Fibroblast of lung (primary cell): Measurements from ENCODE around the gene TMEM242.

Source experiments
- CTCF ChIP-seq, 2 donors: IDR thresholded peaks in 1 of 2; conservative IDR thresholded peaks in 1 of 2; 1 replicate in 1 of 2; 2 replicates in 1 of 2; pipeline ENCODE4 v1.5.1; 2011 to 2012; ENCODE audit warnings: low read length in 2 of 2, control low read depth in 1 of 2, inconsistent platforms in 1 of 2, low read depth in 1 of 2, mild to moderate bottlenecking in 1 of 2
- EZH2 ChIP-seq: IDR thresholded peaks from 2 replicates; pipeline ENCODE4 v1.5.1; 2012; ENCODE audit warnings: low read length, control low read depth, mild to moderate bottlenecking; ENCODE audit errors: missing control alignments

GRCh38 chr6:157291356-157291755, 32.0 kb downstream of the TMEM242 start:
- TF ChIP-seq CTCF (conservative IDR thresholded peaks at IDR 0.05 in 1 of 2, IDR thresholded peaks at IDR 0.05 in 1 of 2; ENCODE audit: low read depth in 1 of 2, low read length in 2 of 2) (no peak), EZH2 (no peak)
